HCEC 1CT (cell line): ENCODE measurements around the gene RNU6-1.

Experiments
- DNase-seq: peaks from one replicate; pipeline ENCODE4 v3.0.0-alpha.2; 2017

Gene RNU6-1

GRCh38 chr15:67820122-67820991 is 19.5 kb downstream of the RNU6-1 start:
- DNase-seq = no peak

GRCh38 chr15:67819636-67820035 is 20.2 kb downstream of the RNU6-1 start:
- no peak for DNase-seq

GRCh38 chr15:67818464-67818863 is 21.4 kb downstream of the RNU6-1 start:
- no peak for DNase-seq

GRCh38 chr15:67816668-67817067 is 23.2 kb downstream of the RNU6-1 start:
- no peak for DNase-seq

- no peak for DNase-seq
These were observed 24.7 kb downstream of the RNU6-1 start for GRCh38 chr15:67815036-67815592.

GRCh38 chr15:67813104-67813634 is 26.7 kb downstream of the RNU6-1 start:
- DNase-seq = no peak

GRCh38 chr15:67812241-67812644 is 27.6 kb downstream of the RNU6-1 start:
- DNase-seq = no peak

GRCh38 chr15:67809866-67810265 is 30.0 kb downstream of the RNU6-1 start:
- DNase-seq = no peak

GRCh38 chr15:67809441-67809840 is 30.4 kb downstream of the RNU6-1 start:
- DNase-seq = no peak

- DNase-seq = no peak
These were observed 31.0 kb downstream of the RNU6-1 start for GRCh38 chr15:67808821-67809220.

- DNase-seq = no peak
These were observed 32.0 kb downstream of the RNU6-1 start for GRCh38 chr15:67807836-67808235.

- DNase-seq = no peak
These were observed 32.7 kb downstream of the RNU6-1 start for GRCh38 chr15:67807141-67807540.

- no peak for DNase-seq
These were observed 33.3 kb downstream of the RNU6-1 start for GRCh38 chr15:67806536-67806935.

- DNase-seq = no peak
These were observed 34.0 kb downstream of the RNU6-1 start for GRCh38 chr15:67805666-67806516.

GRCh38 chr15:67805008-67805665 is 34.7 kb downstream of the RNU6-1 start:
- DNase-seq = no peak

- DNase-seq = no peak
These were observed 35.6 kb downstream of the RNU6-1 start for GRCh38 chr15:67803996-67804843.

- no peak for DNase-seq
These were observed 36.5 kb downstream of the RNU6-1 start for GRCh38 chr15:67803299-67803698.

- no peak for DNase-seq
These were observed 37.6 kb downstream of the RNU6-1 start for GRCh38 chr15:67801926-67802914.

GRCh38 chr15:67801142-67801541 is 38.7 kb downstream of the RNU6-1 start:
- DNase-seq = no peak

GRCh38 chr15:67799801-67800205 is 40.0 kb downstream of the RNU6-1 start:
- DNase-seq = no peak
